ENCODE results near the gene MTFP1. TPM values are rescaled to one million over a fixed set of nuclear protein-coding genes. Genes with fewer than 3 reads are reported as not detected.

Gene MTFP1
- total and polyA plus RNA-seq, 2 of the 4 experiments (the other 2 are of a cell fraction): 7.3 to 7.7 TPM

DNA sequence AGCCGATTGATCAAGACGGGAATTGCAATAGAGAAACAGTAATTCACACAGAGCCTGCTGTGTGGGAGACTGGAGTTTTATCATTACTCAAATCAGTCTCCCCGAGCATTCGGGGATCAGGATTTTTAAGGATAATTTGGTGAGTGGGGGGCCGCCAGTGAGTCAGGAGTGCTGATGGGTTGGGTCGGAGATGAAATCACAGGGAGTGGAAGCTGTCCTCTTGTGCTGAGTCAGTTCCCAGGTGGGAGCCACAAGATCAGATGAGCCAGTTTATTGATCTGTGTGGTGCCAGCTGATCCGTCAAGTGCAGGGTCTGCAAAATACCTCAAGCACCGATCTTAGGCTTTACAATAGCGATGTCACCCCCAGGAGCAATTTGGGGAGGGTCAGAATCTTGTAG is 15.5 kb downstream of the MTFP1 start:
- H4K91ac ChIP-seq (ENCODE audit: insufficient read depth, low read depth, low read length): no peak overlapping the region
- no TSS peak for BruUV-seq (replicated peaks)
- dilution Hi-C loops (cut with HindIII; ENCODE audit: low sequenced_read_pairs, unreplicated experiment): no loop called here
- no peak overlapping the region for H4K5ac ChIP-seq (ENCODE audit: low read depth, low read length)
- CTCF ChIA-PET: interaction anchor here (0.7 kb wide), 1 partner anchor 1644 kb away, joined by 5 read pairs; no protein-coding TSS in a partner anchor
- no peak overlapping the region for H3K18ac ChIP-seq (ENCODE audit: low read depth, low read length)
- no peaks in the 10 kb centered on the region for H4K20me1 ChIP-seq (ENCODE audit: insufficient read depth, low read length)
- no peak overlapping the region for H3K23ac ChIP-seq (ENCODE audit: low read depth, low read length)
- no peak overlapping the region for H3K14ac ChIP-seq (replicated peaks; ENCODE audit: low read depth, low read length)
- no peak overlapping the region for H3K4me2 ChIP-seq (ENCODE audit: low read depth, low read length)
- H2AK9ac ChIP-seq (replicated peaks; ENCODE audit: low read depth, low read length, poor library complexity): no peak overlapping the region
- H3K79me1 ChIP-seq (ENCODE audit: low read depth in 1 of 2, low read length in 2 of 2): no peaks in the 10 kb centered on the region
- H2BK5ac ChIP-seq (ENCODE audit: low read depth, low read length, poor library complexity, severe bottlenecking): no peak overlapping the region
- H3K27ac ChIP-seq (ENCODE audit: insufficient read depth, low read length): no peak overlapping the region
- 63% methylated on average over 2 of the region's 9 CpGs; no CpG with 5 or more reads in 1 of the 2 experiments for WGBS, 2 experiments (ENCODE audit: extremely low coverage in 2 of 2, insufficient read length in 1 of 2)
- H2AFZ ChIP-seq (replicated peaks; ENCODE audit: low read length, poor library complexity): no peak overlapping the region
- H2BK20ac ChIP-seq (ENCODE audit: low read depth, low read length): no peak overlapping the region
- H2AK5ac ChIP-seq (ENCODE audit: low read depth, low read length): no peak overlapping the region
- intact Hi-C loops (cut with micrococcal nuclease): no loop called here
- H3K36me3 ChIP-seq (ENCODE audit: control insufficient read depth, insufficient read depth, low read length): no peaks in the 10 kb centered on the region
- TF ChIP-seq MAFK (IDR thresholded peaks at IDR 0.05; ENCODE audit: low read depth, low read length) (no peak), MXI1 (IDR thresholded peaks at IDR 0.05; ENCODE audit: borderline replicate concordance, low read depth, low read length) (no peak), CTCF (conservative IDR thresholded peaks at IDR 0.05; ENCODE audit: low read depth, low read length) (no peak), POLR2A (IDR thresholded peaks at IDR 0.05; ENCODE audit: low read depth, low read length) (no peak), CEBPB (IDR thresholded peaks at IDR 0.05; ENCODE audit: low read depth, low read length) (no peak), SMC3 (IDR thresholded peaks at IDR 0.05; ENCODE audit: low read depth, low read length) (no peak), RFX5 (IDR thresholded peaks at IDR 0.05; ENCODE audit: low read depth, low read length) (no peak), NFE2L2 (IDR thresholded peaks at IDR 0.05; ENCODE audit: low read depth, low read length) (no peak), MAZ (IDR thresholded peaks at IDR 0.05; ENCODE audit: borderline replicate concordance, low read depth, low read length) (no peak), RAD21 (IDR thresholded peaks at IDR 0.05; ENCODE audit: low read length) (no peak), CHD1 (IDR thresholded peaks at IDR 0.05; ENCODE audit: low read depth, low read length) (no peak), BHLHE40 (IDR thresholded peaks at IDR 0.05; ENCODE audit: low read depth, low read length) (no peak), ELK1 (IDR thresholded peaks at IDR 0.05; ENCODE audit: borderline replicate concordance, low read depth, low read length) (no peak), RCOR1 (IDR thresholded peaks at IDR 0.05; ENCODE audit: insufficient replicate concordance, low read length) (no peak), FOS (IDR thresholded peaks at IDR 0.05; ENCODE audit: low read depth, low read length) (no peak)
- TF ChIP-seq, protein P1, sequence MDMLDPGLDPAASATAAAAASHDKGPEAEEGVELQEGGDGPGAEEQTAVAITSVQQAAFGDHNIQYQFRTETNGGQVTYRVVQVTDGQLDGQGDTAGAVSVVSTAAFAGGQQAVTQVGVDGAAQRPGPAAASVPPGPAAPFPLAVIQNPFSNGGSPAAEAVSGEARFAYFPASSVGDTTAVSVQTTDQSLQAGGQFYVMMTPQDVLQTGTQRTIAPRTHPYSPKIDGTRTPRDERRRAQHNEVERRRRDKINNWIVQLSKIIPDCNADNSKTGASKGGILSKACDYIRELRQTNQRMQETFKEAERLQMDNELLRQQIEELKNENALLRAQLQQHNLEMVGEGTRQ (IDR thresholded peaks at IDR 0.05; ENCODE audit: low read depth, low read length): no peak
- no peak overlapping the region for H3K9ac ChIP-seq (ENCODE audit: low read depth, low read length)
- H3K9me3 ChIP-seq (ENCODE audit: control insufficient read depth, insufficient read depth, low read length): no peaks in the 10 kb centered on the region
- no peak overlapping the region for H4K8ac ChIP-seq (ENCODE audit: low read depth in 2 of 2, low read length in 2 of 2)
- no peak overlapping the region for H2BK15ac ChIP-seq (ENCODE audit: low read depth, low read length)
- in situ Hi-C loops (cut with MboI; ENCODE audit: low sequenced_read_pairs): no loop called here
- POLR2A ChIA-PET (ENCODE audit: unreplicated experiment): no interaction called here
- no peak overlapping the region for H3K56ac ChIP-seq (ENCODE audit: extremely low read depth, insufficient read depth, low read length)
- no peak overlapping the region for H3K4me3 ChIP-seq (ENCODE audit: insufficient read depth, low read depth, low read length)
- H3K27me3 ChIP-seq (ENCODE audit: control insufficient read depth, insufficient read depth, low read length): peaks cover 12% of the 10 kb centered on the region
- H3K4ac ChIP-seq (ENCODE audit: low read depth, low read length): no peak overlapping the region
- DNase-seq: no peak
- no peak overlapping the region for H2BK120ac ChIP-seq (ENCODE audit: low read depth, low read length)
- H3K4me1 ChIP-seq (ENCODE audit: control insufficient read depth, insufficient read depth, low read length): peaks cover 5% of the 10 kb centered on the region; the same call in 1 of the 2 replicates
- ATAC-seq (ENCODE audit: low read depth): no peak
- H3K9me1 ChIP-seq (ENCODE audit: insufficient read depth, low read length): no peaks in the 10 kb centered on the region; the same call in 1 of the 2 replicates
